GM19324 (cell line): ENCODE results near the gene ST8SIA3.

Experiments
- ATAC-seq: cut with Tn5 transposase; IDR thresholded peaks from one replicate; pipeline ENCODE4 v1.9.1; 2021; ENCODE audit warnings: mild to moderate bottlenecking, moderate library complexity; ENCODE audit not compliant: unreplicated experiment, low FRiP score

Gene ST8SIA3

GRCh38 chr18:57352271-57352701 is at the start of gene ST8SIA3:
Gene ST8SIA3 (plus strand): TSS chr18:57352557. CDS start chr18:57352847, 290 bp downstream.
- ATAC-seq: no peak

DNA sequence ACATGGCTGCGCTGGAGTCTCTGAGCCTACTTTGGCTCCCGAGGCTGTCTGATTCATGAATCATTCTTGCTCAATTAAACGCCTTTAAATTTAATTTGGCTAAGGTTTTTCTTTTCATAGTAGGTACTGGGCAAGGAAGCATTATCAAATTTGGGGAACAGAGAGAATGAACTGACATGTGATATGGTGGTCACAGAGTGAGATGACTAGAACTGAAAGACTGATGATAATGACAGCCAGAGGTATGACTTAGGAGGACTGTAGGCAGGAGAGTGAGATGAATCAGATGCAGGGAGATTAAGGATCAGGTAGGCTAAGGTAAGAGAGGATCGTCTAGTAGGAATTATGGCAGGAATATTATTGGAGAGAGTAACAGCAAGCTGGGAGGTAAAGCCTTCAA is 40.9 kb upstream of the ST8SIA3 start:
- no peak for ATAC-seq

- no peak for ATAC-seq
Measured at GRCh38 chr18:57312346-57313144, 39.8 kb upstream of the ST8SIA3 start.

GRCh38 chr18:57320603-57321002 is 31.8 kb upstream of the ST8SIA3 start:
- no peak for ATAC-seq

DNA sequence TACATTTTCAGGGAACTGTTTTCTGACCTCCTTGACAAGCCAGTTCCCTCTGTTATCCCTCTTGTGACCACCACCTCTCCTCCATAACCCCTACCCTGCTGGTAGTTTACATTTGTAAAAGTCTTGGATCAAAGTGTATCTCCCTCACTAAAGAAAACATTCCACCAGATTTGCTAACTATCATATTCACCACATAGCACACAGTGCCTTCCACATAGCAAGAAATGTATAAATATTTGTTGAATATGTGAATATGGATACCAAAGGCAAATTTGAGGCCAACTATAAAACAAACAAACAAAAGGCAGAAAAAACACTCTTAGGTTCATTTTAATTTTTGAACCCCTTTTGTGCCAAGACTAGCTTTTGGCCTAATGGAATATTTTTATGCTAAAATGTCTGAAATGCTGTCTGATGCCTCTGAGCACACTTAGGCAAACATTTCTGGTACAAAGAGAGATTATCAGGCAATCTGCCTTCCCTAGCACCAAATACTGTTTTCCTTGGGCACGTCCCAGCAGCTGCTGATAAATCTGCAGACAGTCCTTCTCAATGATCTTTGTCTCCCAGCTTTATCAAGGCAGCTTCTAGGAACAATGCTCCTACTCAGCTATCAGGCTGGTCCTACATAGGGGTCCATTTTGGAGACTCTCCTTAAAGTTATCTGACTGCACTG is 26.7 kb upstream of the ST8SIA3 start:
- ATAC-seq: no peak

GRCh38 chr18:57326718-57327323 is 25.5 kb upstream of the ST8SIA3 start:
- no peak for ATAC-seq

DNA sequence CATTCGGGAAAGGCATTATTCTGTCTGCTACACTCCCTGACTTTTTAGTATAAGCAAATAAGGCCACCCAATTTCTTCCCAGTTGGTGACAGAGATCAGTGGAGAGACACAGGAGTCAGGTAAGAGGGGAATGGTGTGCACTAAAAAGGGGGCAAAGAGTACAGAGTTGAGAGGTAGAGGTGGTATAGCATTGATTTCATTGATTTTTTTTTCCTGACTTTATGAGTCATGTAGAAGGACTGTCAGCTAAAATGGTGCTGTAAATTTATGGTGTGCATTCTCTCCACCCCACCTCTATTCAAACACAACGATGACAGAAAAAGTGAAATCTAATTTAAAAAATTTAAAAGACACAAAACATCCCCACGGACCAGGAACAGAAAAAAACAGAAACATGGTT is 23.7 kb upstream of the ST8SIA3 start:
- ATAC-seq: no peak

DNA sequence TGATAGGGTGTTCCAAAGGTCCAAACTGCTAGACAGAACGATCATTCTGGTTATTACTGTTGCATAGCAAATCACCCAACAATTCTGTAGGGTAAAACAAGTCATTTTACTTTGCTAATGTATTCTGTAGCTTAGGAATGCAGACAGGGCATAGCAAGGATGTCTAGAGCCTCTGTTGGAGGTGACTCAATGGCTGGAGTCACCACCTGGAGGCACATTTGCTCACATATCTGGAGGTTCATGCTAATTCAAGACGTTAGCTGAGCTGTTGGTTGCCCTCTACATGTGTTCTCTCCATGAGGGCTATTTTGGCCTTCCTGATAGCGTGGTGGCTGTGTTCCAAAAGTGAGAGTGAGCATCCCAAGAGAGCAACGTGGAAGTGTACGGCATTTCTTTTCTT is 22.5 kb upstream of the ST8SIA3 start:
- no peak for ATAC-seq

GRCh38 chr18:57331718-57332117 is 20.6 kb upstream of the ST8SIA3 start:
- ATAC-seq: no peak

GRCh38 chr18:57333940-57334339 is 18.4 kb upstream of the ST8SIA3 start:
- ATAC-seq: no peak

DNA sequence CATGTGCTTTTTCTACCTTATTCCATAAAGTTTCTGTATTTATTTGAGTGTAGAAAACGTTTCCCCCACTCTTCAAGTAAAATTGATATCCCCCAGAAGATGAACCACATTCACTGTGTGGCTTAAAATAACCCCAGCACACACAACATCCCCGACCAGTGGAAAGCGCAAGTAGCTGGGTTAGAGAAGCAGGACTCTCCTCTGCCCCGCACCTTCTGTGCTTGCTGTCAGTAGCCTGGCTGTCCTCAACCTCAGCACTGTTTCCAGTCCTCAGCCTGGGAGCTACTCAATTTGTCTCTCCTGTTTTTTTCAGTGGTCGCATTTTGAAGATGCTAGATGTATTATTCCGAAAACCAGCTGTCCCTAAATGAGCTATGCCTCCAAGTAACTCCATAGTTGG is 18.0 kb upstream of the ST8SIA3 start:
- ATAC-seq: no peak

- ATAC-seq: no peak
Measured at GRCh38 chr18:57336343-57336742, 16.0 kb upstream of the ST8SIA3 start.

- no peak for ATAC-seq
Measured at GRCh38 chr18:57337890-57338289, 14.5 kb upstream of the ST8SIA3 start.

- no peak for ATAC-seq
Measured at GRCh38 chr18:57343833-57344232, 8.5 kb upstream of the ST8SIA3 start.

- ATAC-seq: no peak
Measured at GRCh38 chr18:57346876-57347275, 5.5 kb upstream of the ST8SIA3 start.

- ATAC-seq: no peak
Measured at GRCh38 chr18:57347784-57348183, 4.6 kb upstream of the ST8SIA3 start.

DNA sequence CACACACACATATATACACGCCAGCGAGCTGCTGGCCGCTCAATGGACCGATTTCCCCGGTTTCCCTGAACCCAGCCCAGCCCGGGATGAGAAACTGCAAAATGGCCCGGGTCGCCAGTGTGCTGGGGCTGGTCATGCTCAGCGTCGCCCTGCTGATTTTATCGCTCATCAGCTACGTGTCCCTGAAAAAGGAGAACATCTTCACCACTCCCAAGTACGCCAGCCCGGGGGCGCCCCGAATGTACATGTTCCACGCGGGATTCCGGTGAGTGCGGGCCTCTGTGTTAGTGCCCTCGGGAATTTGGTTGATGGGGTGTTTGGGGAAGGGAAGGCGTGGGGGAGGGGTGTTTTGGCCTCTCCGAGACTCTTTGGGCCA is 392 bp downstream of the ST8SIA3 start:
- no peak for ATAC-seq

DNA sequence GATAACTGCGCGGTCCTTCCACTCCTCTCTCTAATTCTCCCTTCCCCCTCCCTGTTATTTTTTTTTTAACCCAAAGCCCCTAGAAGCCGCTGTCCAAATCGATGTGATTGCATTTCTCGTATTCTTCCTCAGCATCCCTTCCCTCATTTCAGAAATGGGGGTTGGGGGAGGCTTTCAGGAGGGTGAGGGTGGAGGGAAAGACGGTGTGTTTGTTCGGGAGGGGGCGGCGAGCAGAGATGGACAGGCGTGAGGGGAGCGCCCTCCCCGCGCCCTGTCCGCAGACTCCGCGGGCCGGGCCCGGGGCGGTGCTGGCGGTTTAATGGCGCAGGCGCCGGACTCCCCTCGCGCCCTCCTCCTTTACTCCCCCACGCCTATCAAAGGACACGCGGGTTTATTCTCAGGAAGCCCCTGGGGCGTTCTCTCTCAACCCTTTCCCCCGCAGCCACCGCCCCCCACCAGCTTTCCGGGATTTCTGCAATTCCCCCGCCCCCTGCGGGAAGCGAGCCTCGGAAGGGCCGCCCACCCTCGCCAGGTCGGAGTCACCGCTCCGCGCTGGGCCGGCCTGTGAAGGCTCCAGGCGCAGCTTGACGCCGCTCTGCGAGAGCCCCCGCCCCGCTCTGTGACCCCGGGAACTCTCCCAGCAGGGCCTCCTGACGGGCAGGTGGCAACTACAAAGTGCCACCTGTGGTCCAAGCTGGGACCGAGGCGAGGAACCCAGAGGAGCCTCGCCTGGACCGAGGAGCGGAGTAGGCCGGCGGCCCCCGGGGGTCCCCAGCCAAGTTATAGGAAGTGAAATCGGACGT is 981 bp downstream of the ST8SIA3 start:
- ATAC-seq: no peak

DNA sequence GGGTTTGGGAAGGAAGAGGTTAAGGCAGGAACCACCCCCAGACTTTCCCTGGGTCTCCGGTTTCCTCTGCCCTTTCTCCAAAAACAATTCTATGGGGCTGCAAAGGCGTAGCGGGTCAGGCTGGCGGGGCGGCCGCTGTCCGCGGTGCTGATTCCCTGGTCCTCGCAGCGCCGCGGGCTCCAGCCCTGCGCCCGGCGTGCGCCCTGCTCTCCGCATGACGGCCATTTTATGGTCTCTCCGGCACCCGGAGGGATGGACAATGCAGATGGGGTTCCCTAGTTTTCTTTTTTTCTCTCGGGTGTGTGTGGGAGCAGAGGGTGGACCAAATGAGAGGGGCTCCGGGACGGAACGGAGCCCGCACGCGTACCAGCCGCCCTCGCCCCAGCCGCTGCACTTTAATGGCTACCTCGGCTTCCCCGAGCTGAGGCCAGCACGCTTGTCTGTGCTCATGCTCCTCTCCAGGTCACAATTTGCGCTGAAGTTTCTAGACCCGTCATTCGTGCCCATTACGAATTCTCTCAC is 1.6 kb downstream of the ST8SIA3 start:
- ATAC-seq: no peak

DNA sequence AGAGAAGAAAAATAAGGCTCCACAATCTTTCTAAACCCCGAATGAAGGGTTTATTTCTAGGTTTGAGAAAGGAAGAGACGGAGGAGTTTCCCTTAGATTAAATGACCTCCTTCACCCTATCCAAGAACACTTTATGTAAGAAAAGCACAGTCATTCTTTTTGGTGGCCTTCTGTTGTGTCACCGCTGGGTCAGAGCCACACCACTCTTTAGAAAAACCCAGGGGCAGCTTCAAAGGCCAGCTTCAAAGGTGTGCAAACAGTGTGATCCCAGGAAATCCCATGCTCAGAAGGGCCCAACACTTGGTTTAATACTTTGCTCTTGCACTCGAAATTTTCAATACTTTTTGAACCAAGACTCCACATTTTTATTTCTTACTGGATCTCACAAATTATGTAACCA is 7.1 kb downstream of the ST8SIA3 start:
- no peak for ATAC-seq

GRCh38 chr18:57362714-57363113 is 10.4 kb downstream of the ST8SIA3 start:
- no peak for ATAC-seq
